K562 (cell line): ENCODE measurements around the gene PUDP. TPM values are rescaled to one million over a fixed set of nuclear protein-coding genes. Genes with fewer than 3 reads are reported as not detected.

Experiments used
- ATAC-seq: fragments of 200-7000 bp; cut with Tn5 transposase; 3 replicates; pipeline ENCODE4 v1.9.1; 2020; ENCODE audit warnings: moderate library complexity
- BruUV-seq: library from RNA; stranded (reverse); fragments of 400-500 nt; replicated peaks from 2 replicates; lab custom pipeline; 2021; lab: Mats Ljungman, UMichigan
- CTCF ChIA-PET: fragments of 300-600 bp; formaldehyde crosslinking; extraction: SDS; loops from one replicate; lab custom pipeline; 2021; ENCODE audit warnings: low intra/inter-chr PET ratio; lab: Yijun Ruan, JAX
- POLR2A ChIA-PET: fragments of 300-600, 350-650 bp; sonication (Branson Sonifier 250); formaldehyde crosslinking; extraction: SDS; loops from one replicate; lab custom pipeline; 2021; ENCODE audit warnings: antibody characterized with exemption, inconsistent platforms; lab: Yijun Ruan, JAX
- DNase-seq, 4 experiments: peaks; one replicate each; pipeline versions ENCODE4 v3.0.0 to v3.0.0-alpha.2; 2011 to 2018; ENCODE audit warnings: low spot score in 3 of 4, mixed read lengths in 3 of 4; ENCODE audit errors: extremely low read depth in 1 of 4
- FAIRE-seq: peaks from 2 replicates; lab custom pipeline; 2011; peaks lifted over from hg19 to GRCh38; lab: Jason Lieb, UNC
- H2AFZ ChIP-seq: 2 replicates; pipeline ENCODE4 v1.6.0; 2011; ENCODE audit warnings: low read depth, low read length, control low read depth, inconsistent platforms
- H3K27ac ChIP-seq: fragments of 200-600 bp; 3 replicates; pipeline ENCODE4 v1.8.0; 2011; ENCODE audit warnings: low read depth, mild to moderate bottlenecking, control low read depth, inconsistent platforms, low read length, moderate library complexity, mixed read lengths; ENCODE audit errors: extremely low read depth
- H3K27me3 ChIP-seq, 2 experiments: fragments of 300-600 bp in 1 of 2; 2 replicates in 1 of 2; 3 replicates in 1 of 2; pipeline versions ENCODE4 v1.6.0 to v1.8.0; 2011; ENCODE audit warnings: inconsistent platforms in 2 of 2, low read length in 2 of 2, mild to moderate bottlenecking in 1 of 2, mixed read lengths in 1 of 2, moderate library complexity in 1 of 2; ENCODE audit not compliant: control insufficient read depth in 2 of 2, insufficient read depth in 2 of 2
- H3K36me3 ChIP-seq: fragments of 300-600 bp; 3 replicates; pipeline ENCODE4 v1.8.0; 2011; ENCODE audit warnings: mild to moderate bottlenecking, low read length, inconsistent platforms; ENCODE audit not compliant: control insufficient read depth, insufficient read depth
- H3K4me1 ChIP-seq, 2 experiments: fragments of 200-600 bp in 1 of 2; replicated peaks in 1 of 2; 2 replicates in 1 of 2; 3 replicates in 1 of 2; pipeline versions ENCODE4 v1.5.1 to v1.8.0; 2011; ENCODE audit warnings: inconsistent platforms in 2 of 2, low read length in 2 of 2, mild to moderate bottlenecking in 1 of 2, mixed read lengths in 1 of 2, moderate library complexity in 1 of 2; ENCODE audit not compliant: control insufficient read depth in 2 of 2, insufficient read depth in 2 of 2
- H3K4me2 ChIP-seq: 2 replicates; pipeline ENCODE4 v1.6.1; 2011; ENCODE audit warnings: low read length, control low read depth, inconsistent platforms, mixed read lengths; ENCODE audit not compliant: insufficient read depth
- H3K4me3 ChIP-seq: fragments of 200-600 bp; sonication (generic), shearing (Covaris generic); 2 replicates; pipeline ENCODE4 v1.5.1; 2016; ENCODE audit warnings: control low read depth, inconsistent platforms
- H3K79me2 ChIP-seq: fragments of 200-600 bp; 3 replicates; pipeline ENCODE4 v1.8.0; 2011; ENCODE audit warnings: low read length, inconsistent platforms; ENCODE audit not compliant: control insufficient read depth, insufficient read depth
- H3K9ac ChIP-seq, 2 experiments: 2 replicates each; pipeline versions ENCODE4 v1.6.0 to v1.6.1; 2011; ENCODE audit warnings: low read depth in 2 of 2, low read length in 2 of 2, control low read depth in 1 of 2, inconsistent platforms in 1 of 2, mild to moderate bottlenecking in 1 of 2, mixed read lengths in 1 of 2; ENCODE audit not compliant: insufficient read depth in 1 of 2
- H3K9me1 ChIP-seq: one replicate; pipeline ENCODE4 v1.6.0; 2011; ENCODE audit warnings: inconsistent platforms, mild to moderate bottlenecking, low read length, moderate library complexity; ENCODE audit not compliant: control insufficient read depth, insufficient read depth
- H3K9me3 ChIP-seq: replicated peaks from 2 replicates; pipeline ENCODE4 v1.5.1; 2011; ENCODE audit warnings: low read depth, low read length, inconsistent platforms; ENCODE audit not compliant: control insufficient read depth, insufficient read depth
- H4K20me1 ChIP-seq: replicated peaks from 2 replicates; pipeline ENCODE4 v1.6.1; 2011; ENCODE audit warnings: low read length, inconsistent platforms, mixed read lengths; ENCODE audit not compliant: control insufficient read depth, insufficient read depth
- BRF1 ChIP-seq: IDR thresholded peaks from 3 replicates; pipeline ENCODE4 v1.6.1; 2011; ENCODE audit warnings: borderline replicate concordance, mild to moderate bottlenecking; ENCODE audit not compliant: insufficient read length; ENCODE audit errors: extremely low read depth
- L3MBTL2 ChIP-seq: fragments of 450-650 bp; IDR thresholded peaks from 2 replicates; pipeline ENCODE4 v1.6.1; 2016; ENCODE audit warnings: mild to moderate bottlenecking, moderate library complexity
- MYNN ChIP-seq, 2 experiments: sonication (generic); formaldehyde crosslinking in 1 of 2; IDR thresholded peaks; 2 replicates each; pipeline versions ENCODE4 v1.5.0 to v1.6.1; 2016 to 2020; ENCODE audit warnings: antibody characterized with exemption in 1 of 2, missing genetic modification reagents in 1 of 2
- WGBS: fragments of 100-300 bp; shearing (Covaris generic); methylation state at CpG from one replicate; pipeline ENCODE4 v1.1.6; 2016; ENCODE audit warnings: low coverage, mixed read lengths; ENCODE audit not compliant: insufficient coverage; ENCODE audit errors: missing lambda C conversion rate; 5-methylcytosine and 5-hydroxymethylcytosine counted together
- in situ Hi-C: fragments of 300-500 bp; cut with MboI; formaldehyde crosslinking; loops from 4 replicates; pipeline ENCODE4 v1.15.0; 2018; ENCODE audit warnings: inconsistent platforms, mixed read lengths
- intact Hi-C: fragments of 100-400 bp; cut with micrococcal nuclease; formaldehyde crosslinking; loops from 2 replicates; pipeline ENCODE4 v1.14.2; 2022
- polyA plus RNA-seq, 8 experiments: library from polyadenylated mRNA; depleted of rRNA in 4 of 8; stranded (reverse) in 5 of 8; unstranded in 3 of 8; fragments of >200 nt; fragmentation: Nextera tagmentation in 2 of 8; fragmentation: Illumina TruSeq in 1 of 8; extraction: Ambion mirVana in 2 of 8; extraction: Trizol in 1 of 8; gene quantifications; 2 replicates each; pipeline versions ENCODE4 v1.2.1 to v1.2.3, GENCODE V29; 2011 to 2014; ENCODE audit warnings: inconsistent platforms in 1 of 8, missing spikeins in 1 of 8
- total RNA-seq, 7 experiments: library from RNA; depleted of rRNA in 6 of 7; stranded (reverse); fragments of >200 nt in 6 of 7; fragmentation: Illumina TruSeq in 2 of 7; extraction: Trizol in 2 of 7; gene quantifications; 2 replicates each; pipeline versions ENCODE4 v1.2.1 to v1.2.3, GENCODE V29; 2011 to 2021; ENCODE audit warnings: low replicate concordance in 1 of 7
- TF ChIP-seq, protein P1 (sequence below): fragments of 450-650 bp; IDR thresholded peaks from 2 replicates; pipeline ENCODE4 v1.6.1; 2016; ENCODE audit warnings: missing biosample characterization, missing genetic modification characterization
- TF ChIP-seq, protein P2 (sequence below): fragments of 450-650 bp; IDR thresholded peaks from 2 replicates; pipeline ENCODE4 v1.6.1; 2016; ENCODE audit warnings: antibody characterized with exemption
- TF ChIP-seq, protein P3 (sequence below): fragments of 450-650 bp; IDR thresholded peaks from 2 replicates; pipeline ENCODE4 v1.6.1; 2017; ENCODE audit warnings: antibody characterized with exemption, mild to moderate bottlenecking

Gene PUDP
- total and polyA plus RNA-seq, 9 of the 15 experiments (the other 6 are each of a cell fraction or from before 2014, with no cell fraction given), result 13.6 to 63.0 (median 29.2) TPM

DNA sequence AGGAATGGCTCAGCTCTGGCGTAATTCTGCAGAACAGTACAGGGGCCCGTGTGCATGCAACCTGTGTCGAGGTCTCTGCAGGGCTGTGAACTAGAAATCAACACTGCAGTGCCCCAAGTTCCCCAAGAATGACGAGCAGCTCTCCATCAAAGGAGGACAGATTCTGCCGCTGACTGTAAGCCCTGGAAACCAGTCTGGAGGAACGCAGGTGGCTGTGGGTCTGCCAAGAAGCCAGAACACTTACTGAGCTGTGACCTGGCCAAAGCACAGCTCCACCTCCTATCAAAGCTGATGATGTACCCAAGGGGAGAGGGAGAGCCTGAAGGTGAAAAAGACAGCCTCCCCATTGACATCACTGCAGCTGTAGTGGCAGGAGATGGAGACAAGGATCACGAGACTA, 80.7 kb downstream of the PUDP start:
- no peaks in the 10 kb centered on the region for H3K4me1 ChIP-seq
- H3K9ac ChIP-seq, result no peak overlapping the region
- CTCF ChIA-PET, result no interaction called here
- no peak for FAIRE-seq
- H3K79me2 ChIP-seq, result no peaks in the 10 kb centered on the region
- no peak overlapping the region for H3K4me3 ChIP-seq
- no peaks in the 10 kb centered on the region for H3K27me3 ChIP-seq
- H3K4me2 ChIP-seq, result no peak overlapping the region
- H3K27ac ChIP-seq, result no peak overlapping the region
- H3K9me3 ChIP-seq, result no peaks in the 10 kb centered on the region
- intact Hi-C loops, result no loop called here
- DNase-seq, result no peak
- H4K20me1 ChIP-seq, result no peaks in the 10 kb centered on the region
- ATAC-seq, result no peak
- no peak overlapping the region for H2AFZ ChIP-seq
- in situ Hi-C loops, result no loop called here
- TF ChIP-seq, protein P1, sequence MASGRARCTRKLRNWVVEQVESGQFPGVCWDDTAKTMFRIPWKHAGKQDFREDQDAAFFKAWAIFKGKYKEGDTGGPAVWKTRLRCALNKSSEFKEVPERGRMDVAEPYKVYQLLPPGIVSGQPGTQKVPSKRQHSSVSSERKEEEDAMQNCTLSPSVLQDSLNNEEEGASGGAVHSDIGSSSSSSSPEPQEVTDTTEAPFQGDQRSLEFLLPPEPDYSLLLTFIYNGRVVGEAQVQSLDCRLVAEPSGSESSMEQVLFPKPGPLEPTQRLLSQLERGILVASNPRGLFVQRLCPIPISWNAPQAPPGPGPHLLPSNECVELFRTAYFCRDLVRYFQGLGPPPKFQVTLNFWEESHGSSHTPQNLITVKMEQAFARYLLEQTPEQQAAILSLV (tag), result no peak
- TF ChIP-seq, protein P2, sequence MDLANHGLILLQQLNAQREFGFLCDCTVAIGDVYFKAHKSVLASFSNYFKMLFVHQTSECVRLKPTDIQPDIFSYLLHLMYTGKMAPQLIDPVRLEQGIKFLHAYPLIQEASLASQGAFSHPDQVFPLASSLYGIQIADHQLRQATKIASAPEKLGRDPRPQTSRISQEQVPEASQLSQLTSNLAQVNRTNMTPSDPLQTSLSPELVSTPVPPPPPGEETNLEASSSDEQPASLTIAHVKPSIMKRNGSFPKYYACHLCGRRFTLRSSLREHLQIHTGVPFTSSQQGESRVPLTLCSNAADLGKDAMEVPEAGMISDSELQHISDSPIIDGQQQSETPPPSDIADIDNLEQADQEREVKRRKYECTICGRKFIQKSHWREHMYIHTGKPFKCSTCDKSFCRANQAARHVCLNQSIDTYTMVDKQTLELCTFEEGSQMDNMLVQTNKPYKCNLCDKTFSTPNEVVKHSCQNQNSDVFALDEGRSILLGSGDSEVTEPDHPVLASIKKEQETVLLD, result no peak
- TF ChIP-seq, protein P3, sequence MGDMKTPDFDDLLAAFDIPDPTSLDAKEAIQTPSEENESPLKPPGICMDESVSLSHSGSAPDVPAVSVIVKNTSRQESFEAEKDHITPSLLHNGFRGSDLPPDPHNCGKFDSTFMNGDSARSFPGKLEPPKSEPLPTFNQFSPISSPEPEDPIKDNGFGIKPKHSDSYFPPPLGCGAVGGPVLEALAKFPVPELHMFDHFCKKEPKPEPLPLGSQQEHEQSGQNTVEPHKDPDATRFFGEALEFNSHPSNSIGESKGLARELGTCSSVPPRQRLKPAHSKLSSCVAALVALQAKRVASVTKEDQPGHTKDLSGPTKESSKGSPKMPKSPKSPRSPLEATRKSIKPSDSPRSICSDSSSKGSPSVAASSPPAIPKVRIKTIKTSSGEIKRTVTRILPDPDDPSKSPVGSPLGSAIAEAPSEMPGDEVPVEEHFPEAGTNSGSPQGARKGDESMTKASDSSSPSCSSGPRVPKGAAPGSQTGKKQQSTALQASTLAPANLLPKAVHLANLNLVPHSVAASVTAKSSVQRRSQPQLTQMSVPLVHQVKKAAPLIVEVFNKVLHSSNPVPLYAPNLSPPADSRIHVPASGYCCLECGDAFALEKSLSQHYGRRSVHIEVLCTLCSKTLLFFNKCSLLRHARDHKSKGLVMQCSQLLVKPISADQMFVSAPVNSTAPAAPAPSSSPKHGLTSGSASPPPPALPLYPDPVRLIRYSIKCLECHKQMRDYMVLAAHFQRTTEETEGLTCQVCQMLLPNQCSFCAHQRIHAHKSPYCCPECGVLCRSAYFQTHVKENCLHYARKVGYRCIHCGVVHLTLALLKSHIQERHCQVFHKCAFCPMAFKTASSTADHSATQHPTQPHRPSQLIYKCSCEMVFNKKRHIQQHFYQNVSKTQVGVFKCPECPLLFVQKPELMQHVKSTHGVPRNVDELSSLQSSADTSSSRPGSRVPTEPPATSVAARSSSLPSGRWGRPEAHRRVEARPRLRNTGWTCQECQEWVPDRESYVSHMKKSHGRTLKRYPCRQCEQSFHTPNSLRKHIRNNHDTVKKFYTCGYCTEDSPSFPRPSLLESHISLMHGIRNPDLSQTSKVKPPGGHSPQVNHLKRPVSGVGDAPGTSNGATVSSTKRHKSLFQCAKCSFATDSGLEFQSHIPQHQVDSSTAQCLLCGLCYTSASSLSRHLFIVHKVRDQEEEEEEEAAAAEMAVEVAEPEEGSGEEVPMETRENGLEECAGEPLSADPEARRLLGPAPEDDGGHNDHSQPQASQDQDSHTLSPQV, result no peak
- TF ChIP-seq BRF1, result no peak
- no peak for TF ChIP-seq MYNN (IDR thresholded peaks at IDR 0.05)
- no peak for TF ChIP-seq MYNN (CRISPR knock-in tag; IDR thresholded peaks at IDR 0.05)
- no peak for TF ChIP-seq L3MBTL2
- TF ChIP-seq, all 486 proteins: peak for 0
- Histone ChIP-seq H3K36me3 (peaks cover 7% of the 10 kb centered on the region; the same call in 1 of the 3 replicates), H3K9me1 (no peaks in the 10 kb centered on the region)
- POLR2A ChIA-PET, result no interaction called here
- no TSS peak for BruUV-seq
- 97% methylated on average over 6 of the region's 7 CpGs for WGBS
